IPS-11a (cell line): ENCODE results near the gene ABCB1.

Experiments used
- H3K4me3 ChIP-seq: one replicate; pipeline ENCODE4 v1.5.1; 2013; ENCODE audit warnings: low read depth, low read length, control low read depth

The ABCB1 gene

DNA sequence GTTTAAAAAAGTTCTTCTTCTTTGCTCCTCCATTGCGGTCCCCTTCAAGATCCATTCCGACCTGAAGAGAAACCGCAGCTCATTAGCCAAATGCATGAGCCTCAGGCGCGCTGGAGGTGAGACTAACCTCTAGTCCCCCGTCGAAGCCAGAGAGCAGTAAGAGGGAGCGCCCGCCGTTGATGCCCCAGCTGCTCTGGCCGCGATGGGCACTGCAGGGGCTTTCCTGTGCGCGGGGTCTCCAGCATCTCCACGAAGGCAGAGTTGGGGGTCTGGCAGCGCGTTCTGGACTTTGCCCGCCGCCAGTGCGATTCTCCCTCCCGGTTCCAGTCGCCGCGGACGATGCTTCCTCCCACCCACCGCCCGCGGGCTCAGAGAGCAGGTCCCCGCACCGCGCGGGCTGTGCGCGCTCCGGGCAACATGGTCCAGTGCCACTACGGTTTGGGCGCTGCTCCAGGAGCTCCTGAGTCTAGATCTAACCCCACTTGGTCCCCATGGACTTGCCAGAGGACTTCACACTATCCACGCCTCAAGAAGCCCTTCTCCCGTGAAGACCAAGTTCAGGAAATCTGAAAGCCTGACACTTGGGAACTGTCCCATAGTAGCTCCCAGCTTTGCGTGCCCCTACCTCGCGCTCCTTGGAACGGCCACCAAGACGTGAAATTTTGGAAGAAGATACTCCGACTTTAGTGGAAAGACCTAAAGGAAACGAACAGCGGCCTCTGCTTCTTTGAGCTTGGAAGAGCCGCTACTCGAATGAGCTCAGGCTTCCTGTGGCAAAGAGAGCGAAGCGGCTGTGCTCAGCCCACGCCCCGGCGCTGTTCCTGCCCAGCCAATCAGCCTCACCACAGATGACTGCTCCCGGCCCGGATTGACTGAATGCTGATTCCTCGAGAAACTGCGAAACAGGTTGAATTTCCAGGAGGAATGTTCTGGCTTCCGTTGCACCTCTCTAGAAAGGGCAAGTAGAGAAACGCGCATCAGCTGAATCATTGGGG lies at the start of gene ABCB1:
Gene ABCB1, minus strand, starts transcription at position 755 of the 995 bp plus-strand sequence. Its CDS starts 700 bp downstream, at position 55.
- H3K4me3 ChIP-seq: peak within 1 kb of the TSS; percentile 40

- no peak overlapping the region for H3K4me3 ChIP-seq
Measured at GRCh38 chr7:87648316-87648715, 47.6 kb upstream of the ABCB1 start.

DNA sequence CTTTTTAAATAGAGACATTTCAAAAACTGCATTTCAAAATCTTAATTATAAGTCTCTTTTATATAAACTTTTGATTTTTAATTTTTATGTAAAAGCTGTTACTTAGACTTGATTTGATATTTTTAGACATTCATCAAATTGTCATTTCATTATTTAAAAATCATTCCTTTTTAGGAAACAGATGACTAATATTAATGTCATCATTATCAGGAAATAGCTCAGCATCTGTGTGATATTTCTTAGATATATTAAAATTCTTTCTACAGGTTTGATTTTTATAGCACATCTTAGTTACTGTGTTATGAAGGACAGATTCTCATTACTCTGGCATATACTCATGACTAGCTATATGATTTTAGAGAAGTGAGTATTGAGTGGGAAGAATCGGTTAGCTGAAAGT lies 44.8 kb upstream of the ABCB1 start:
- H3K4me3 ChIP-seq: no peak overlapping the region

DNA sequence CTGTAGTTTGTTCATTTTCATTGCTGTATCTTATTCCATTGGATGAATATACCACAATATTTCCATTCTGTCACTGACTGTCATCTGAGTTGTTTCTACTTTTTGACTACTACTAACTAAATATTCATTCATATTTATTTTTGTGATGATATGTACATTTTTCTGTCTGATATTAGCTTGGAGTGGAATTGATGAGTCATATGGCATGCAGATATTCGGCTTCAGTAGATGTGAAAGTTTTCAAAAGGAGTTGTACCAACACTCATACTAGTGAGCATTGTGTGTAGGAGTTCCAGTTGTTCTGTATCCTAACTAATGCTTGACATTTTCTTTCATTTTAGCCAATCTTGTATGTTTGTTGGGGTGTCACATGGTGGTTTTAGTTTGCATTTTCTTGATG lies 35.2 kb upstream of the ABCB1 start:
- H3K4me3 ChIP-seq: no peak overlapping the region

GRCh38 chr7:87628780-87629569 lies 28.3 kb upstream of the ABCB1 start:
- H3K4me3 ChIP-seq: peak overlapping the region; percentile 69

DNA sequence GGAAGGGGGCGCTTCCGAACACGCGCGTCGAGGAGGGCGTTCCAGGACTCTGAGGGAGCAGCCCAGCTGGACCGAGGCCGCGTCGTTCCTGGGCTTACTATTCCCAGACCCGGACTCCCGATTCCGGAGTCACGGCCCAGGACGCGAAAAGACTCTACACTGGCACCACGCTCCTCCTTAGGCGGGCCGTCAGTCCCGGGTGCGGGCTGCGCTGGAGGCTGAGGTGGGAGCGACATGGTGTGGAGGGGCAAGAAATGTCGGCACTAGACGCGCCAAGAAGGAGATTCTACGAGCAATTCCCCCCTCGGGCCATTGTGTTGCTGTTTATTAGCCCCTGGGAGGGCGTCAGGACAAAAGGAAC lies 26.9 kb upstream of the ABCB1 start:
- H3K4me3 ChIP-seq: peak overlapping the region; percentile 69

DNA sequence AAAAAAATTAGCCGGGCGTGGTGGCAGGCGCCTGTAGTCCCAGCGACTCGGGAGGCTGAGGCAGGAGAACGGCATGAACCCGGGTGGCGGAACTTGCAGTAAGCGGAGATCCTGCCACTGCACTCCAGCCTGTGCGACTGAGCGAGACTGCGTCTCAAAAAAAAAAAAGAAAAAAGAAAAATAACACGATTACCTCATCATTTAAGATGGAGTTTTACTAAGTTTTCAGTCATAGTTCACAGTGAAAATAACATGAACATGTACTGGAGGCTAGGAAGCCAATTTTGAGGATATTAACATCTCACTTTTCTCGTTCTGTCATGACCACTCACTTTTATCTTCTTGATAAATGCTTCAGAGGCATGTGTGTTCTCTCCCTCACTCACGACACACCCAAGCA lies 24.4 kb upstream of the ABCB1 start:
- H3K4me3 ChIP-seq: no peak overlapping the region

DNA sequence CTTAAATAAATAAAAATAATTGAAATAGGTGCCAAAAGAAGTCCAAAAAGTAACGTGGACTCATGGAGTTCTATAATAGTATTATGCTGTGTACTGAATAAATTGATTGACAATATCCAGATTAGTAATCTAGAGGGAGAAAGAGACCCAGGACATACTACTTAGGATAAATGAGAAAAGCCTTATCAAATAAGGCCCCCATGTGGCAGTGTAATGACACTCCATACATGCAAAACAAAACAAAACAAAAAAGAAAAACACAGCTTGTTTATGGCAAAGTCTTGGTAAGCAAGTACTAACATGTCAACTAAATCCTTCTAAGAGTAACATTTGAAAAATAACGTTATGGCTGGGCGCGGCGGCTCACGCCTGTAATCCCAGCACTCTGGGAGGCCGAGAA lies 23.9 kb upstream of the ABCB1 start:
- no peak overlapping the region for H3K4me3 ChIP-seq

DNA sequence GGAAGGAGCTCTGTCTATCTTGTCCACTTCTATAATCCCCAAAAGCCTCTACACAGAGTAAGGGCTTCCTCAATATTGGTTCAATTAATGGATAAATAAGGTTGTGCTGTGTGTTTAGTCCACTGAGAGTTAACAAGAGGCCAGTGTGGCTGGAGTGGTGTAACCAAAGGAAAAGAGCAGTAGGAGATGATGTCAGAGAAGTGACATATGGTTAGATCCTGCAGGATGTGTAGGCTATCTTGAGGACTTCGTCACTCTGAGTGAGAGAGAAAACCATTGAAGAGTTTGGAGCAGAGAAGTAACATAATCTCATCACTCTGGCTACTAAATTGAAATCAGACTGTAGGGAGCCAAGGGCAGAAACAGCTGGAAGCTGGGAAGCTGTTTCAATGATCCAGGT lies 14.5 kb upstream of the ABCB1 start:
- no peak overlapping the region for H3K4me3 ChIP-seq

DNA sequence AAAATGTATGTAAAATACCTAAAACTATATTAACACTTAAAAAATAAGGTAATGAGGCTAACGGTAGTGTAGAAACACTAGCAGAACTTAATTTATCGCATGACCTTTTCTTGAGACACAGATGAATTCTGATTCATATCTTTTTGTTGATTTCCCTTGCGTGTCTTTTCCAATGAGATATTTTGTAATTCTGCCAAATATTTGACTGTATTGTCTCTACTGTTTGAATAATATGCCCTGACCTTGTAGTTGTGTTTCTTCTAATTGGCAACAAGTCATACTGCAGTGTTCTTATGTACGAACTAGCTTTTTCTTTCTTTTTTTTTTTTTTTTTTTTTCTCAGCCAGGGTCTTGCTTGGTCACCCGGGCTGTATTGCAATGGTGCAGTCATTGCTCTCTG lies 9.2 kb upstream of the ABCB1 start:
- H3K4me3 ChIP-seq: no peak overlapping the region

DNA sequence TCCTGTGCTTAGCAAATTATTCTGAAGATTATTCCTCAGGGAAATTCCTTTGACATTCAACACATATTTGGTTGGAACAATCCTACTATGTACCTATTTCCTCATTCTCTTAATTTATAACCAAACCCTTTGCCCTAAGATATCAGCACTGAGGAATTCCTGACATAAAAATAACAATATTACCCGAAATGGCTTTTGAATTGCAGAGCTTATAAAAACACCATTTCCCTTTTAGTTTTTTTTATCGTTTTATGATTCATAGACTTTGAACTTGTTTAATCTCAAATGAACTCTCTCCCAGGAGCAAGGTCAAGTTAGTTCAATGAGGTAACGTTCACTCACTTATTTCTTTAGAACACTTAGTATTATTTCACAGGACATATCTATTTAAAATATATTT lies 7.7 kb upstream of the ABCB1 start:
- H3K4me3 ChIP-seq: no peak overlapping the region

- H3K4me3 ChIP-seq: no peak overlapping the region
Measured at GRCh38 chr7:87604264-87604663, 3.6 kb upstream of the ABCB1 start.

DNA sequence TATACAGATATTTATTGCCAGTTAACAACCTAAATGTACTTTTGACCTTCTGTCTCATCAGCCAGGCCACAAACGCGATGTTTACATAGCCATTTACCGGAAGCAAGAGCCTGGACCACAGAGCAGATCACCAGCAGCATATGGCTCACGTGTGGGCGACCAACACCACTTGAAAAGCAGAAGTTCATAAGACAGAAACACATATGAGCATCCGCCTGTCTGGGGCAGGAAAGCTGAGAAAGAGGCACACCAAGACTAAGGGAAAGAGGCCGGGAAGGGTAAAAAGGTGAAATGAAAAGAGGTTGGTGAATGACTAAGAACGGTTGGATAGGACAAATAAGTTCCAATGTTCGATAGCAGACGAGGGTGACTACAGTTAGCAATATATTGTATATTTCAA lies 1.3 kb downstream of the ABCB1 start:
- no peak overlapping the region for H3K4me3 ChIP-seq

DNA sequence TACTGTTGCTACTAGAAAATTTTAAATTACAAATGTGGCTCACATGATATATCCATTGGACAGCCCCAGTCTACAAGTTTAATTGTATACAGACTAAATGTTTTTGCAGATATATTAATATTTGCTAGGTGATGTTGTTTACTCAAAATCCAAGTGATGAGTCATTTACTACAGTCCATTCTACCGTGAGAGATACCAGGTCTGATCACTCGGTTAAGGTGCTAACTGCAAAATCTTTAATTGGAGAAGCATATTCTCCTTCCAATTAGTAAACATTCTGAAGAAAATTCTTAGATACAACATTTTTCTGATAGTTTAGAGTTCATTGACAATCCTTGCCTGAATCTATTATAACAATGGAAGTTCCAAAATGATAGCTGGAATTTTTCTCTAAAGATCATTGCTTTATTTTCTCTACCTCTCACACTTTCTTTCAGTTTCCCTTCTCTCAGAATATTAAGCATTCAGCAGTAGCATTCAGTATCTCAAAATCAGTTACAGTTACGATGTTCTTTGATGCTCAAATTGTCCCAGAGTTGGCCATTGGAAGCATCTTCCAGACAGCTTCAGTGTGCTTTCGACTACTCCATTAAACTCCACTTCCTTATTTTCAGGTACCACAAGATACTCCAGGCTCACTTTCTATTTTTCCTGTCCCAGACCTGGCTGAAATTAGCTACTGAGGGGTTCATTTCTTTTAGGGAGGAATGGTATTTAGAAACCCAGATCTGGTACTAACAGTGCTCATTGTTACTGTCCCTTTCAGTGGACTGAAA lies 2.3 kb downstream of the ABCB1 start:
- no peak overlapping the region for H3K4me3 ChIP-seq

GRCh38 chr7:87596696-87597095 lies 4.0 kb downstream of the ABCB1 start:
- H3K4me3 ChIP-seq: no peak overlapping the region

DNA sequence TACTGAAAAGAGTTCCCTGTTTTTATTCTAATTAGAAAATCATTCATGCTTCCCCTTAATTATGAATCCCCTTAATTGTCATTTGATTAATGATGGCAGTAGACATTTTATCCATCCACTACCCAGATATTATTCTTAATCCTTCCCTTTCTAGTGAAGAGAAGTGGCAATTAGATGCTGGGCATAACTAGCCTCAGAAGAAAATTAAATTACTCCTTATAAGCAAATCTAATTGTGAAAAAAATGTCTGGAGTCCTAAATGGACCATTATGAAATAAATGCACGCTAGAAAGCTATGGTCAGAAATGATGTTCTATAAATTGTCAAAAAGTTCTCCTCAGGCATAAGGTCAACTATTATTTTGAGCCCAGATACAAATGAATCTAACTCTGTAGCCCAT lies 4.5 kb downstream of the ABCB1 start:
- no peak overlapping the region for H3K4me3 ChIP-seq

- H3K4me3 ChIP-seq: no peak overlapping the region
Measured at GRCh38 chr7:87592300-87592699, 8.4 kb downstream of the ABCB1 start.

DNA sequence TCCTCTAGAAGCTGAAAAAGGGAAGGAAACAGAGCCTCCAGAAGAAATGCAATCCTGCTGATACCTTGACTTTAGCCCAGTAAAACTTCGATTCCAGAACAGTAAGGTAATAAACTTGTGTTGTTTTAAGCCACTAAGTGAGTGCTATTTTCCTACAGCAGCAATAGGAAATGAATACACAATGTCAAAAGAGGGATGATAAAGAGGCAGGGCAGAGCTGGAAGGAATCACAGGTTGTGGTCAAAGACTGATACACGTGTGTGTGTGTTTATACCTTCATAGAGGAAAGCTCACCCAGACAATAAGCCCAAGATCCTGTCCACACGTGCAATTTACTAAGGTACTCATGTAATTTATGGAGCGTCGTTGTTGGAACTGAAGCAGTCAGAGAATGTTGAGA lies 9.5 kb downstream of the ABCB1 start:
- no peak overlapping the region for H3K4me3 ChIP-seq

DNA sequence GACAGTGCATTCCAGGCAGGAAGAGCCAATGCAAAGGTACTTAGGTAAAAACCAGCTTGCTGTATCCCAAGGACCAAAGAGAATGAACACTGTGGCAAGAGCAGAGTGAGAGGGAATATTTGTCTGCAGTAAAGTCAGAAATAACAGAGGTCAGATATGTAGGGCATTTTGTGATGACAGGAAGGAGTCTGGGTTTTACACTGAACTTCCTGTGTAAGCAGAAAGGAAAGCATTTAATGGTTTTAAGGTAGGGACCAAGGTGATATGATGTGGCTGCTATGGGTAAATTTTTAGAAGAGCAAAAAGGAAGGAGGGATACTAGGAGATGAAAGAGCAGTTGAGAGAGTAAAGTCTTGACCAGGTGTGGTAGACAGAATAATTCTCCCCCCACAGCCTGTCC lies 10.1 kb downstream of the ABCB1 start:
- H3K4me3 ChIP-seq: no peak overlapping the region

GRCh38 chr7:87589631-87590030 lies 11.1 kb downstream of the ABCB1 start:
- H3K4me3 ChIP-seq: no peak overlapping the region

DNA sequence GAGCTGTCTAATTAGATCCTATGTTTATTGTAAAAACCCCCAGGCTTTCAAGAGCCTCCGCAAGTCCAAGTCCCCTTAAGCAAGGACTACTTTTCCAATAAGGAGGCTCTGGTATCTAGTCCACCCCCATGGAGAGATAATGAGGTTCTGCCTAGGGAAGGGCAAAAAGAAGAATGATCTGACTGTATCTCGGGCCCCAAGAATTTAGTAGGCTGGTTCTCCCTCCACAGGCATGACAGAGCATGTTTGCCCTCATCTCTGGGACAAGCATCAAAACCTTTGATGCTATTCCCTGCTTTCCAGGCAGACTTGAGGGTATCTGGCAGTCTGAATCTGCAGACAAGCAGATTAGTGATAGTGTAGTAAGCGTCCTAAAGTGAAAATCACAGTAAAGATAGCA lies 19.0 kb downstream of the ABCB1 start:
- no peak overlapping the region for H3K4me3 ChIP-seq
